Measurements from ENCODE around the gene GOPC.

Gene GOPC

GRCh38 chr6:117597755-117598154 lies 4.6 kb downstream of the GOPC start:
- no peaks in the 10 kb centered on the region for H3K27me3 ChIP-seq (ENCODE audit: control insufficient read depth in 2 of 2, insufficient read depth in 2 of 2, low read length in 2 of 2)
- H3K9me3 ChIP-seq (ENCODE audit: control insufficient read depth in 2 of 2, low read length in 2 of 2), result no peaks in the 10 kb centered on the region
- peaks cover 0 to 3% of the 10 kb centered on the region in 2 donors for H3K36me3 ChIP-seq (ENCODE audit: control insufficient read depth in 2 of 2, insufficient read depth in 2 of 2, low read length in 2 of 2)

GRCh38 chr6:117595099-117595923 lies 7.0 kb downstream of the GOPC start:
- no peak overlapping the region for H3K4me3 ChIP-seq (ENCODE audit: low read length in 2 of 2)

More at GRCh38 chr6:117597755-117598154, 4.6 kb downstream of the GOPC start:
- no peak overlapping the region for H3K27ac ChIP-seq (ENCODE audit: low read depth in 2 of 2, low read length in 2 of 2)
- H3K4me3 ChIP-seq (ENCODE audit: low read length in 2 of 2), result no peak overlapping the region
- peaks cover 3 to 15% of the 10 kb centered on the region in 2 donors for H3K4me1 ChIP-seq (ENCODE audit: control insufficient read depth in 2 of 2, insufficient read depth in 2 of 2, low read length in 2 of 2)
- no peak overlapping the region for H3K9ac ChIP-seq (ENCODE audit: low read depth in 1 of 2, low read length in 2 of 2)

GRCh38 chr6:117592983-117593759 lies 9.1 kb downstream of the GOPC start:
- H3K9ac ChIP-seq (ENCODE audit: low read depth in 1 of 2, low read length in 2 of 2), result no peak overlapping the region
- H3K27me3 ChIP-seq (ENCODE audit: control insufficient read depth in 2 of 2, insufficient read depth in 2 of 2, low read length in 2 of 2), result no peaks in the 10 kb centered on the region
- peaks cover 3 to 4% of the 10 kb centered on the region in 2 donors for H3K36me3 ChIP-seq (ENCODE audit: control insufficient read depth in 2 of 2, insufficient read depth in 2 of 2, low read length in 2 of 2)
- no peak overlapping the region for H3K27ac ChIP-seq (ENCODE audit: low read depth in 2 of 2, low read length in 2 of 2)
- H3K9me3 ChIP-seq (ENCODE audit: control insufficient read depth in 2 of 2, low read length in 2 of 2), result no peaks in the 10 kb centered on the region
- peaks cover 6 to 11% of the 10 kb centered on the region in 2 donors for H3K4me1 ChIP-seq (ENCODE audit: control insufficient read depth in 2 of 2, insufficient read depth in 2 of 2, low read length in 2 of 2)
- no peak overlapping the region for H3K4me3 ChIP-seq (ENCODE audit: low read length in 2 of 2)

More at GRCh38 chr6:117595099-117595923, 7.0 kb downstream of the GOPC start:
- H3K36me3 ChIP-seq (ENCODE audit: control insufficient read depth in 2 of 2, insufficient read depth in 2 of 2, low read length in 2 of 2), result peaks cover 0 to 3% of the 10 kb centered on the region in 2 donors
- H3K9ac ChIP-seq (ENCODE audit: low read depth in 1 of 2, low read length in 2 of 2), result no peak overlapping the region
- peak overlapping the region; percentile 17 to 57 for H3K27ac ChIP-seq (ENCODE audit: low read depth in 2 of 2, low read length in 2 of 2)
- no peaks in the 10 kb centered on the region for H3K27me3 ChIP-seq (ENCODE audit: control insufficient read depth in 2 of 2, insufficient read depth in 2 of 2, low read length in 2 of 2)
- no peaks in the 10 kb centered on the region for H3K9me3 ChIP-seq (ENCODE audit: control insufficient read depth in 2 of 2, low read length in 2 of 2)
- H3K4me1 ChIP-seq (ENCODE audit: control insufficient read depth in 2 of 2, insufficient read depth in 2 of 2, low read length in 2 of 2), result peaks cover 6 to 15% of the 10 kb centered on the region in 2 donors

- Histone ChIP-seq H3K9me3 (ENCODE audit: control insufficient read depth in 2 of 2, low read length in 2 of 2) (no peaks in the 10 kb centered on the region), H3K4me1 (ENCODE audit: control insufficient read depth in 2 of 2, insufficient read depth in 2 of 2, low read length in 2 of 2) (peaks cover 6 to 11% of the 10 kb centered on the region in 2 donors), H3K27ac (ENCODE audit: low read depth in 2 of 2, low read length in 2 of 2) (peak overlapping the region in 1 of 2 donors; percentile 73), H3K27me3 (ENCODE audit: control insufficient read depth in 2 of 2, insufficient read depth in 2 of 2, low read length in 2 of 2) (no peaks in the 10 kb centered on the region), H3K36me3 (ENCODE audit: control insufficient read depth in 2 of 2, insufficient read depth in 2 of 2, low read length in 2 of 2) (peaks cover 3 to 4% of the 10 kb centered on the region in 2 donors), H3K4me3 (ENCODE audit: low read length in 2 of 2) (no peak overlapping the region), H3K9ac (ENCODE audit: low read depth in 1 of 2, low read length in 2 of 2) (peak overlapping the region in 1 of 2 donors; percentile 19)
These were observed 10.9 kb downstream of the GOPC start for GRCh38 chr6:117591405-117591804.

- peaks cover 3 to 4% of the 10 kb centered on the region in 2 donors for H3K36me3 ChIP-seq (ENCODE audit: control insufficient read depth in 2 of 2, insufficient read depth in 2 of 2, low read length in 2 of 2)
- H3K27me3 ChIP-seq (ENCODE audit: control insufficient read depth in 2 of 2, insufficient read depth in 2 of 2, low read length in 2 of 2), result no peaks in the 10 kb centered on the region
- H3K9ac ChIP-seq (ENCODE audit: low read depth in 1 of 2, low read length in 2 of 2), result no peak overlapping the region
These were observed 11.9 kb downstream of the GOPC start for GRCh38 chr6:117590447-117590846.

GRCh38 chr6:117585647-117586046 lies 16.7 kb downstream of the GOPC start:
- no peaks in the 10 kb centered on the region for H3K4me1 ChIP-seq (ENCODE audit: control insufficient read depth in 2 of 2, insufficient read depth in 2 of 2, low read length in 2 of 2)
- H3K9ac ChIP-seq (ENCODE audit: low read depth in 1 of 2, low read length in 2 of 2), result no peak overlapping the region
- no peaks in the 10 kb centered on the region for H3K27me3 ChIP-seq (ENCODE audit: control insufficient read depth in 2 of 2, insufficient read depth in 2 of 2, low read length in 2 of 2)
- H3K36me3 ChIP-seq (ENCODE audit: control insufficient read depth in 2 of 2, insufficient read depth in 2 of 2, low read length in 2 of 2), result peaks cover 5 to 8% of the 10 kb centered on the region in 2 donors
- H3K9me3 ChIP-seq (ENCODE audit: control insufficient read depth in 2 of 2, low read length in 2 of 2), result no peaks in the 10 kb centered on the region
- H3K27ac ChIP-seq (ENCODE audit: low read depth in 2 of 2, low read length in 2 of 2), result no peak overlapping the region
- H3K4me3 ChIP-seq (ENCODE audit: low read length in 2 of 2), result no peak overlapping the region

More at GRCh38 chr6:117590447-117590846, 11.9 kb downstream of the GOPC start:
- no peak overlapping the region for H3K4me3 ChIP-seq (ENCODE audit: low read length in 2 of 2)
- no peak overlapping the region for H3K27ac ChIP-seq (ENCODE audit: low read depth in 2 of 2, low read length in 2 of 2)
- H3K9me3 ChIP-seq (ENCODE audit: control insufficient read depth in 2 of 2, low read length in 2 of 2), result no peaks in the 10 kb centered on the region
- peaks cover 6 to 11% of the 10 kb centered on the region in 2 donors for H3K4me1 ChIP-seq (ENCODE audit: control insufficient read depth in 2 of 2, insufficient read depth in 2 of 2, low read length in 2 of 2)

- no peak overlapping the region for H3K4me3 ChIP-seq (ENCODE audit: low read length in 2 of 2)
- H3K4me1 ChIP-seq (ENCODE audit: control insufficient read depth in 2 of 2, insufficient read depth in 2 of 2, low read length in 2 of 2), result no peaks in the 10 kb centered on the region
- peaks cover 29 to 33% of the 10 kb centered on the region in 2 donors for H3K36me3 ChIP-seq (ENCODE audit: control insufficient read depth in 2 of 2, insufficient read depth in 2 of 2, low read length in 2 of 2)
- H3K27me3 ChIP-seq (ENCODE audit: control insufficient read depth in 2 of 2, insufficient read depth in 2 of 2, low read length in 2 of 2), result no peaks in the 10 kb centered on the region
- no peaks in the 10 kb centered on the region for H3K9me3 ChIP-seq (ENCODE audit: control insufficient read depth in 2 of 2, low read length in 2 of 2)
- no peak overlapping the region for H3K9ac ChIP-seq (ENCODE audit: low read depth in 1 of 2, low read length in 2 of 2)
- H3K27ac ChIP-seq (ENCODE audit: low read depth in 2 of 2, low read length in 2 of 2), result no peak overlapping the region
These were observed 28.1 kb downstream of the GOPC start for GRCh38 chr6:117574198-117574597.

GRCh38 chr6:117573006-117573680 lies 29.2 kb downstream of the GOPC start:
- H3K9ac ChIP-seq (ENCODE audit: low read depth in 1 of 2, low read length in 2 of 2), result no peak overlapping the region
- H3K36me3 ChIP-seq (ENCODE audit: control insufficient read depth in 2 of 2, insufficient read depth in 2 of 2, low read length in 2 of 2), result peaks cover 38 to 42% of the 10 kb centered on the region in 2 donors
- no peaks in the 10 kb centered on the region for H3K27me3 ChIP-seq (ENCODE audit: control insufficient read depth in 2 of 2, insufficient read depth in 2 of 2, low read length in 2 of 2)
- H3K4me1 ChIP-seq (ENCODE audit: control insufficient read depth in 2 of 2, insufficient read depth in 2 of 2, low read length in 2 of 2), result no peaks in the 10 kb centered on the region
- no peak overlapping the region for H3K4me3 ChIP-seq (ENCODE audit: low read length in 2 of 2)
- no peaks in the 10 kb centered on the region for H3K9me3 ChIP-seq (ENCODE audit: control insufficient read depth in 2 of 2, low read length in 2 of 2)
- no peak overlapping the region for H3K27ac ChIP-seq (ENCODE audit: low read depth in 2 of 2, low read length in 2 of 2)

- Histone ChIP-seq H3K9me3 (ENCODE audit: control insufficient read depth in 2 of 2, low read length in 2 of 2) (no peaks in the 10 kb centered on the region), H3K4me3 (ENCODE audit: low read length in 2 of 2) (no peak overlapping the region), H3K36me3 (ENCODE audit: control insufficient read depth in 2 of 2, insufficient read depth in 2 of 2, low read length in 2 of 2) (peaks cover 36 to 64% of the 10 kb centered on the region in 2 donors)
These were observed 33.4 kb downstream of the GOPC start for GRCh38 chr6:117568831-117569410.

More at GRCh38 chr6:117568831-117569410, 33.4 kb downstream of the GOPC start:
- Histone ChIP-seq H3K27me3 (ENCODE audit: control insufficient read depth in 2 of 2, insufficient read depth in 2 of 2, low read length in 2 of 2) (no peaks in the 10 kb centered on the region), H3K9ac (ENCODE audit: low read depth in 1 of 2, low read length in 2 of 2) (no peak overlapping the region), H3K4me1 (ENCODE audit: control insufficient read depth in 2 of 2, insufficient read depth in 2 of 2, low read length in 2 of 2) (no peaks in the 10 kb centered on the region), H3K27ac (ENCODE audit: low read depth in 2 of 2, low read length in 2 of 2) (no peak overlapping the region)

Measured in mucosa of rectum (tissue), 2 donors.